GM18499 (cell line): Measurements from ENCODE around the gene NCOA6.

Experiments
- ATAC-seq: cut with Tn5 transposase; IDR thresholded peaks from one replicate; pipeline ENCODE4 v1.9.1; 2021; ENCODE audit warnings: moderate number of reproducible peaks; ENCODE audit not compliant: insufficient read depth, unreplicated experiment

Gene NCOA6

GRCh38 chr20:34706912-34707784, 118.3 kb downstream of the NCOA6 start:
- no peak for ATAC-seq

GRCh38 chr20:34706302-34706875, 119.1 kb downstream of the NCOA6 start:
- no peak for ATAC-seq

GRCh38 chr20:34705397-34706301, 119.8 kb downstream of the NCOA6 start:
- no peak for ATAC-seq

GRCh38 chr20:34705008-34705396, 120.4 kb downstream of the NCOA6 start:
- no peak for ATAC-seq

- ATAC-seq = no peak
These were observed 121.1 kb downstream of the NCOA6 start, which contains the start of gene TP53INP2 for GRCh38 chr20:34704177-34705007. Gene TP53INP2 (plus strand): TSS chr20:34704344. CDS start chr20:34708740, 4,396 bp downstream.

- ATAC-seq = no peak
These were observed 121.9 kb downstream of the NCOA6 start for GRCh38 chr20:34703424-34704176.

GRCh38 chr20:34703061-34703423, 122.4 kb downstream of the NCOA6 start:
- ATAC-seq = no peak

GRCh38 chr20:34701405-34702085, 123.9 kb downstream of the NCOA6 start:
- ATAC-seq = no peak

- no peak for ATAC-seq
These were observed 132.0 kb downstream of the NCOA6 start for GRCh38 chr20:34693414-34693813.

- no peak for ATAC-seq
These were observed 133.6 kb downstream of the NCOA6 start for GRCh38 chr20:34691838-34692237.

GRCh38 chr20:34689486-34689885, 136.0 kb downstream of the NCOA6 start:
- no peak for ATAC-seq

GRCh38 chr20:34683667-34684066, 141.8 kb downstream of the NCOA6 start:
- ATAC-seq = no peak

GRCh38 chr20:34680586-34681175, 144.8 kb downstream of the NCOA6 start:
- ATAC-seq = no peak

- ATAC-seq = peak; percentile 79
These were observed 148.6 kb downstream of the NCOA6 start, which contains the start of gene PIGU for GRCh38 chr20:34676642-34677373. Gene PIGU (minus strand): TSS chr20:34677092. CDS start chr20:34677085, 7 bp downstream.

GRCh38 chr20:34675993-34676641, 149.3 kb downstream of the NCOA6 start:
- ATAC-seq = no peak

- no peak for ATAC-seq
These were observed 149.9 kb downstream of the NCOA6 start for GRCh38 chr20:34675561-34675960.

- no peak for ATAC-seq
These were observed 152.0 kb downstream of the NCOA6 start for GRCh38 chr20:34673412-34673811.
